ENCODE results near the gene LIN7C.

LIN7C gene

DNA sequence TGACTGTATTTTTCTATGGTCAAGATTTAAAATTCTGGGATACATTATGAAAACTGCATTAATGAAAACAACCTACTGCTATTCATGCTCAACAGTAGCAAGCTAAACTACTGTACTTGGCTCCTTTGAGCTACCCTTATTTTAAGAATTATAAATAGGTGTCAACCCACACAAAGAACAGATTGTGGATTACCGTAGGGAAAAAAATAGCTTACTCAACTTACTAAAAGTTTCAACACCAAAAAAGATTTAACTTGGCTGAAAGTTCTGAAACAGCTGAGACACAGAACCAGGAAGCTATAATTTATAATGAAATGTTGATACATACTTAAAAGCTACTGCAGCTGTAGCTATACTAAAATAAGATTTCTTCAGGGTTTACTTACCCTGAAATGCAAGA is 10.1 kb downstream of the LIN7C start:
- no peaks in the 10 kb centered on the region for H3K27me3 Mint-ChIP-seq
- DNase-seq: no peak

GRCh38 chr11:27495710-27496300 is 10.8 kb downstream of the LIN7C start:
- ATAC-seq (no peak), DNase-seq (no peak)
- Mint-ChIP-seq H3K27ac (no peak overlapping the region), H3K9me3 (no peaks in the 10 kb centered on the region), H3K27me3 (no peaks in the 10 kb centered on the region), H3K4me3 (no peak overlapping the region), H3K4me1 (peaks cover 8% of the 10 kb centered on the region), H3K36me3 (ENCODE audit: low read depth) (peaks cover 34% of the 10 kb centered on the region)

More for the DNA sequence above, 10.1 kb downstream of the LIN7C start:
- H3K36me3 Mint-ChIP-seq (ENCODE audit: low read depth): peaks cover 34% of the 10 kb centered on the region
- no peak overlapping the region for H3K4me3 Mint-ChIP-seq
- no peaks in the 10 kb centered on the region for H3K9me3 Mint-ChIP-seq
- no peak overlapping the region for H3K27ac Mint-ChIP-seq
- H3K4me1 Mint-ChIP-seq: peaks cover 8% of the 10 kb centered on the region
- no peak for ATAC-seq

DNA sequence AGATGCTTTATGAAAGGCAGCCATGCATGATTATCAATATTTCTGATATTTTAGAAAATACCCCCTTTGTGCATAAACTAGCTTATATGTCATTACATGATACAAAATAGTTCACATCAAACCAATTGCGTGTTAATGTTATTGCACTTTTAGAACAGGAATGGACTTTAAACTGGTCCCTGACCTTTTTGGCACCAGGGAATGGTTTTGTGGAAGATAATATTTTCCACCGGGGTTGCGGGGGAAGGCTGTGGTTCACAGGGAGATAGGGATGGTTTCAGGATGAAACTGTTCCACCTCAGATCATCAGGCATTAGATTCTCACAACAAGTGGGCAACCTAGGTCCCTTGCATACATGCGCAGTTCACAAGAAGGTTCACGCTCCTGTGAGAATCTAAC is 17.5 kb downstream of the LIN7C start:
- H3K36me3 Mint-ChIP-seq (ENCODE audit: low read depth): peaks cover 5% of the 10 kb centered on the region
- no peak for DNase-seq
- no peaks in the 10 kb centered on the region for H3K4me1 Mint-ChIP-seq
- no peak for ATAC-seq
- no peak overlapping the region for H3K4me3 Mint-ChIP-seq
- no peaks in the 10 kb centered on the region for H3K27me3 Mint-ChIP-seq
- H3K27ac Mint-ChIP-seq: no peak overlapping the region
- H3K9me3 Mint-ChIP-seq: no peaks in the 10 kb centered on the region

DNA sequence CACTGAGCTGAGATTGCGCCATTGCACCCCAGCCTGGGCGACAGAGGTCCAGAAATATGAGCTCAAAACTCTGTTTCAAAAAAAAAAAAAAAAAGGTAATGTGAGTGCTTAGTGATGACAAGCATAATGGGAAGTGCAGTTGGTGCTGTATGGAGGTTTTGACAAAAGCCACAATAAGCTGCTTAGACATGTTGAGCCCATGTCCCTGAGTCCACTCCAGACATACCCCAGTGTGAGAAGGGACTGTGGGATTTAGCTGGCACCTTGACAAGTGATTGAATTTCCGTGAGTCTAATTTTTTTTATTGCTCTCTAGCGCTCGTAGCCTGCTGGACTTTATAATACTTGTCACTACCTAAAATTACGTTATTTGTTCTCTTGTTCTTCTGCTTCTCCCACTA is 18.9 kb downstream of the LIN7C start:
- Mint-ChIP-seq H3K36me3 (ENCODE audit: low read depth) (peaks cover 5% of the 10 kb centered on the region), H3K4me1 (no peaks in the 10 kb centered on the region), H3K9me3 (no peaks in the 10 kb centered on the region), H3K27me3 (no peaks in the 10 kb centered on the region), H3K4me3 (no peak overlapping the region), H3K27ac (no peak overlapping the region)
- DNase-seq (no peak), ATAC-seq (no peak)

- ATAC-seq (no peak), DNase-seq (peak; percentile 22)
- H3K27me3 Mint-ChIP-seq: no peaks in the 10 kb centered on the region
- no peak overlapping the region for H3K4me3 Mint-ChIP-seq
- no peaks in the 10 kb centered on the region for H3K4me1 Mint-ChIP-seq
- H3K9me3 Mint-ChIP-seq: no peaks in the 10 kb centered on the region
- H3K36me3 Mint-ChIP-seq (ENCODE audit: low read depth): no peaks in the 10 kb centered on the region
- H3K27ac Mint-ChIP-seq: no peak overlapping the region
These were observed 20.4 kb downstream of the LIN7C start for GRCh38 chr11:27485930-27486773.

DNA sequence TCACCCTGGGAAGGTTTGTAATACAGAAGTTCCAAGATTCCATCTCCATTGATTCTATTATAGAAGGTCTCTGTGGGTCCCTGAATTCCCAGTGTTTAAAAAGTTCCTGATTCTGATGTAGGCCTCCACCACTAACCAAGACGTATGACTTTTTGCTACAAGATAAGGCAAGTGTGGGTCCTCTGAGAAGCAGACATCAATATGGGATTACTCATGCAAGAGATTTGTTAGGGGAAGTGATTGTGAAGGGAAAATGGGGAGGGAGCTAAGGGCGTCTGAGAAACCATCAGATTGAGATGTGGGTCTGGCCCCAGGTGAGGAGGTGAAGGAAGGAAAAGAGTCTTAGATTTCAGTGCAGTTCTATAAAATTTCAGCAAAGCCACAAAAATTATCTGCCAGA is 23.8 kb downstream of the LIN7C start:
- ATAC-seq (no peak), DNase-seq (no peak)
- H3K36me3 Mint-ChIP-seq (ENCODE audit: low read depth): no peaks in the 10 kb centered on the region
- H3K4me1 Mint-ChIP-seq: no peaks in the 10 kb centered on the region
- H3K27me3 Mint-ChIP-seq: no peaks in the 10 kb centered on the region
- no peak overlapping the region for H3K4me3 Mint-ChIP-seq
- H3K27ac Mint-ChIP-seq: no peak overlapping the region
- H3K9me3 Mint-ChIP-seq: no peaks in the 10 kb centered on the region

- ATAC-seq: no peak
- Mint-ChIP-seq H3K27me3 (no peaks in the 10 kb centered on the region), H3K27ac (no peak overlapping the region), H3K9me3 (no peaks in the 10 kb centered on the region), H3K36me3 (ENCODE audit: low read depth) (no peaks in the 10 kb centered on the region), H3K4me3 (no peak overlapping the region), H3K4me1 (no peaks in the 10 kb centered on the region)
- DNase-seq: no peak
These were observed 24.6 kb downstream of the LIN7C start for GRCh38 chr11:27481992-27482391.

GRCh38 chr11:27477831-27478230 is 28.7 kb downstream of the LIN7C start:
- H3K27ac Mint-ChIP-seq: no peak overlapping the region
- H3K4me3 Mint-ChIP-seq: no peak overlapping the region
- no peak for ATAC-seq
- H3K4me1 Mint-ChIP-seq: peaks cover 6% of the 10 kb centered on the region
- H3K27me3 Mint-ChIP-seq: peaks cover 4% of the 10 kb centered on the region
- no peaks in the 10 kb centered on the region for H3K36me3 Mint-ChIP-seq (ENCODE audit: low read depth)
- no peaks in the 10 kb centered on the region for H3K9me3 Mint-ChIP-seq
- DNase-seq: no peak

- peaks cover 8% of the 10 kb centered on the region for H3K27me3 Mint-ChIP-seq
- H3K27ac Mint-ChIP-seq: no peak overlapping the region
- H3K4me3 Mint-ChIP-seq: no peak overlapping the region
- no peaks in the 10 kb centered on the region for H3K9me3 Mint-ChIP-seq
- peaks cover 10% of the 10 kb centered on the region for H3K4me1 Mint-ChIP-seq
- H3K36me3 Mint-ChIP-seq (ENCODE audit: low read depth): no peaks in the 10 kb centered on the region
- ATAC-seq: no peak
- DNase-seq: no peak
These were observed 29.3 kb downstream of the LIN7C start for GRCh38 chr11:27477243-27477642.

GRCh38 chr11:27475622-27476021 is 30.9 kb downstream of the LIN7C start:
- Mint-ChIP-seq H3K27me3 (peaks cover 16% of the 10 kb centered on the region), H3K27ac (no peak overlapping the region), H3K36me3 (ENCODE audit: low read depth) (no peaks in the 10 kb centered on the region), H3K4me3 (no peak overlapping the region), H3K4me1 (peaks cover 18% of the 10 kb centered on the region), H3K9me3 (no peaks in the 10 kb centered on the region)
- DNase-seq: no peak
- ATAC-seq: no peak

- no peak overlapping the region for H3K27ac Mint-ChIP-seq
- ATAC-seq (no peak), DNase-seq (no peak)
- H3K4me3 Mint-ChIP-seq: peak overlapping the region; percentile 89
- H3K9me3 Mint-ChIP-seq: no peaks in the 10 kb centered on the region
- H3K36me3 Mint-ChIP-seq (ENCODE audit: low read depth): no peaks in the 10 kb centered on the region
- H3K4me1 Mint-ChIP-seq: peaks cover 18% of the 10 kb centered on the region
- peaks cover 29% of the 10 kb centered on the region for H3K27me3 Mint-ChIP-seq
These were observed 33.6 kb downstream of the LIN7C start for GRCh38 chr11:27473017-27473406.

DNA sequence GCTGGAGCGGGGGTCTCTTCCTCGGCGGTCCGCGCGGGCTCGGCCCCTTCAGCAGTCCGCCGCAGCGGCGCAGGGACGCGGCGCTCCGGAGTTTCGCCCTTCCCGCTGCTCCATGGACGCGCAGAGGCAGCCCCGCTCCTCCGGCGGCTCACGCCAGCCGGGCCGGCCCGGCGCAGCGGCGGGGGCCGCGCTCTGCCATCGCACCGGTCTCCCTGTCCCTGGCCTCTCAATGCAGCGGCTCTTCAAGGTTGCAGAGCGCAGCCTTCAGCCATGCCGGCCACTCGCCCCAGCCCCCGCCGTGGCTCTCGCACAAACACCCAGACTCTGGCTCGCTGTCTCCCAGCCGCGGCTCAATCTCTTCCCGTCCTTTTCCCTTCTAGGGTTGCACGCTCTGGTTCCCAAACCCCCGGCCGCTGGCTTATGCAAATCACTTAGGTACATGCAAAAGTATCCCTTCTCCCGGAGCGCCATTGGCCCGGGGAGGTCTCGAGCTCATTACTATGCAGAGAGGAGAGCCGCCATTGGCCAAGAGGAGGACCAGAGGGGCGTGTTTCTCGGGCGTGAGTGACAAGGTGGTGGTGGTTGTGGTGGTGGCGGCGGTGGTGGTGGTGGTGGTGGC is 34.1 kb downstream of the LIN7C start, which contains the start of gene LGR4:
TSS of gene LGR4 (minus strand) at position 393 of the 619 bp plus-strand sequence. CDS start 488 bp downstream, outside the sequence.
- Mint-ChIP-seq H3K27ac (peak within 1 kb of the TSS; percentile 74), H3K4me3 (peak within 1 kb of the TSS; percentile 89), H3K36me3 (ENCODE audit: low read depth) (no peaks in the 10 kb centered on the region), H3K4me1 (peaks cover 18% of the 10 kb centered on the region), H3K27me3 (peaks cover 29% of the 10 kb centered on the region), H3K9me3 (no peaks in the 10 kb centered on the region)
- peak; percentile 91 for ATAC-seq
- peak; percentile 62 for DNase-seq

DNA sequence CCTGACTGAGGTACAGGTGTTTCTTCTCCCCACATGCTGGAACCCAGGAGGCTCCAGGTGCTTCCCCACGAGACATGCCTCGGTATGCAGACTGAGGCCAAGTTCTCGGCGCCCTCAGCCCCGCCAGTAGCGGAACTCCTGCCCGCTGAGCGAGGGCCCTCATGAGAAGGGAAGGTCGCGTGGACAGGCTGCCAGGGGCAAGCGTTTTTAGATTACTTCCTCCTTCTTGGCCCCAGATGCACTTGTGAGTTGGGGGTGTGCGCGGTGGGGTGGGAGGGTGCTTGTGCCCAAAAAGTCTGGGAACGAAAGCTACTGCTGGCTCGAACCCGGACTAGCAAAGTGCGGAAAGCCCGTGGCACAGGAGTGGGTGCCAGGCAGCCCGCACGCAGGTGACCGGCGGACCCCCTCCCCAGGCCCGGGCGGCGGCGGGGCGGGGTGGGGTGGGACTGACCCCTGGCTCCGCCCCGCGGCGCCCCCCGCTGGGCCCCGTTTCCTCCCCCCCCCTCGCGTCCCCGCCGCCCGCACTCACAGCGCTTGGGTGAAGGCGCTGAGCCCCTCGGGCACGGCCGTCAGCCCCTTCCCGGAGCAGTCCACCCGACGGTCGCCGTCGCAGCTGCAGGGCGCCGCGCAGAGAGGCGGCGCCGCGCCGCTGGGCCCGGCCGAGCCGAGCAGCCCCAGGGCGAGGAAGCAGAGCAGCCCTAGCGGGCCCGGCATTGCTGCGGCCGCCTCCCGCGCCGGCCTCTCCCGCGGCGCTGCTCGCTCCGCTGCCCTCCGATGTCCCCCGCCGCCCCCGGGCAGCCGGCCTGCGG is 34.8 kb downstream of the LIN7C start:
- H3K27me3 Mint-ChIP-seq: peaks cover 29% of the 10 kb centered on the region
- peaks cover 18% of the 10 kb centered on the region for H3K4me1 Mint-ChIP-seq
- H3K9me3 Mint-ChIP-seq: no peaks in the 10 kb centered on the region
- ATAC-seq: peak; percentile 63
- no peaks in the 10 kb centered on the region for H3K36me3 Mint-ChIP-seq (ENCODE audit: low read depth)
- H3K27ac Mint-ChIP-seq: no peak overlapping the region
- DNase-seq: peak; percentile 14
- H3K4me3 Mint-ChIP-seq: peak overlapping the region; percentile 71

DNA sequence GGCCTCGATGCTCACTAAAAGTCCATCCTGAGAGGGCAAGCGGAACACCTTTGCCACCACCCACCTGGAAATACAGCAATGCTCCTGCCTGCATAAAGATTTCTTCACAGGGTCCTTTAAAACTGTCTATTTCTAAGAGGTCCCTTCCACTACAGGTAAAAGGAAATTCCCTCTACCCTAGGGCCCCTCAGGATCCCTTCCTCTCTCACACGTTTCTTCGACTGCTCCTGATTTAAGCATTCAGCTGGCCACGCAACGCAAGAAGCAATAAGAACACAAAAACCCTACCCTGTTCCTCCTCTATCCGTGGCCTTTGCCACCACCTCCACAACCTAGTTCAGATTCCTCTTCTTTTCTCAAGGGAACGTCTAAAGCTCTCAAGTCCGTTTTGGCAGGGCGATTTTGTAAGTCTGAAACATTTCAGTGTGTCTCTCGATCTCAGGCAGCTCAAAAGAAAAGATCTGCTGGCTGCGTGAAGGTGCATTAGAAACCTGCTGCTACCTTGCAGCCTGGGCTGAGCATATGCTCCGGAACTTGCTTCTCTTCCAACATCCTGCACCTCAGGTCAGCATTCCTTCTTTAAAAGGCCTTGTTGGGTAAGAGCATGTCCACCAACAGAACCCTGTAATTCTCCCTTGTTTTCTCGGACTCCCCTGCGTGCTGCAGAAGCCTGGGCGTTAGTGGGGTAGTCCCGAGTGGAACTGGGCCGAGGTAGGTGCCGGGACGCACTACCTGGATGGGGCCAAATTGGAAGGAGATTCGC is 35.6 kb downstream of the LIN7C start:
- DNase-seq (no peak), ATAC-seq (no peak)
- no peak overlapping the region for H3K27ac Mint-ChIP-seq
- H3K36me3 Mint-ChIP-seq (ENCODE audit: low read depth): no peaks in the 10 kb centered on the region
- H3K9me3 Mint-ChIP-seq: no peaks in the 10 kb centered on the region
- H3K4me1 Mint-ChIP-seq: peaks cover 18% of the 10 kb centered on the region
- H3K4me3 Mint-ChIP-seq: peak overlapping the region; percentile 71
- peaks cover 29% of the 10 kb centered on the region for H3K27me3 Mint-ChIP-seq
